HG02943 (cell line): ENCODE results near the gene MUC2.

Experiments used
- ATAC-seq: cut with Tn5 transposase; IDR thresholded peaks from one replicate; pipeline ENCODE4 v1.9.1; 2021; ENCODE audit warnings: mild to moderate bottlenecking, low read depth, moderate library complexity; ENCODE audit not compliant: unreplicated experiment

The MUC2 gene

DNA sequence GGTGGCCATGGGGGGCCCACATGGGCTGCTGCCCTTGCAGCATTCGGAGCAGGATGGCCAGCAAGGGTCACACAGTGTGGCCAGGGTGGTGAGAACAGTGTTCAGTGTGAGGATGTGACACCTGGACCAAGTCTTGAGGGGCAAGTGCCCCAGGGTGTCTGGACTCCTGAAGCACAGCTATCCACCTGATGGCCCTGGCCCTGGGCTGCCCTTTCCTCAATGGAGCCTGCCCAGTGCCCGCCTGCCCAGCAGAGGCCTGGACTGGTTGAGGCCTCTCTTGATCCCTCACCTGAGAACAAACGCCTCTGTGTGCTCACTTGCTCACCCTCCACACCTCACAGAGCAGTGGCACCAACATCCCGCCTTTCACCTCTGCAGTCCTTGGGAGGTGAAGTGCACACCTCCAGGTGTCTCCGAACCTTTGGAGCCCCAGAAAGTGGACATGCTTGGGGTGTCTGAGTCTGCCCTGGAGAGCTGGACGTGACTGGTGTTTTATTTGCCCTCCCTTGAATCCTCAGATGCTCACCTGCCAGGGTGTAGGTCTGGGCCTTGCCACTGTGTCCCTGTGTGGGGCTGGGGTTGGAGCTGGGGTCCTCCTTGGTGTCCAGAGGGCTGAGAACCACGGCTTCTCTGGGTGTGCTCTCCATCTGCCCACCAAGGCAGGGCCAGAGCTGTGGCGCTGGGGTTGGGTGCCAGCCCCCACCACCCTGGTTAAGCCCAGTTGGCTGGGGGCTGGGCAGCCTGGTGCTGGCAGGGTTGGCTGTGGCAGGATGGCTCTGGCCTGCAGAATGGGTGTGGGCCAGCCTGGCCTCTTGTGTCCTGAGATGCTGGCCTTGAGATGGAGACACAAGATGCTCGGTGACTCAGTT is 3.8 kb upstream of the MUC2 start:
- ATAC-seq: no peak

- no peak for ATAC-seq
These were observed 3.0 kb upstream of the MUC2 start for GRCh38 chr11:1071571-1072115.

- no peak for ATAC-seq
These were observed 2.4 kb upstream of the MUC2 start for GRCh38 chr11:1072116-1072820.

DNA sequence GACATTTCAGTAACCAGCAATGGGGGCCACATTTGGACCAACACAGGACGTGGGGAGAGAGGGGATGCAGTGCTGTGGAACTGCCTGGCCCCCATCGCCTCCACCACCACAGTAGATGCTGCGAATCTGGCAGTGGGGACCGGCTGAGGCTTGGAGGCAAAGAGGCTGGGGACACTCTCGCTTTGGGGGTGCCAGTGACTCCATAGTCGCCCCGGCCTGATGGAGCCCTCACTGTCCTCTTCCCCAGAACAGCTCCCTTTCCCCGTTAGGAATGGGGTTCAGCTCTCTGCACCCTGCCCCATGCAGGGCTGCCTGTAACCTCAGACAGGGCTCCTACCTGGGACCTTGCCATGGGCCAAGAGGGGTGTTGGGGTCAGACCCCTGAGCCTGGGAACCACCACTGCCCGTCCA is 1.8 kb upstream of the MUC2 start:
- no peak for ATAC-seq

DNA sequence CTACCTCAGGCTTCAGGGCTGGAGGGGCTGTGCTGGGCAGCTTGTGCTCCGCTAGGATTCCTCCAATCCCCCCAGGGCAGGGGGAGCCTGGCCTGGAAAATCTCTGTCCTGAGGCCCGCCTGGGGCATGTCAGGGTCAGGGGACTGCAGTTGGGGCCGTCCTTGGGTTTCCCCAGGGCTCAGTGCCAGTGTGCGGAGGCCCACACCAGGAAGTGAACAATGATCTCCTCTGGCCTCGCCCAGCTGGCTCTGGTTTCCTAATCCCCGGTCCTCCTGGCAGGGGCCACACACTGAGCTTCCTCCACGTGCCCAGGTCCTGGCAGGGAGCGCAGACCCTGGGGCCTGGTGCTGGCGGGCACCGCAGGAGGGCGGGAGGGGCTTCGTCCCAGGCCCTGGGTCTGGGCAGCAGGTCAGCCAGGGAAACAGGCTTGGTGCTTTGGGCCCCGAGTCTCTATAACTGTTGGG is 1.4 kb upstream of the MUC2 start:
- ATAC-seq: no peak

DNA sequence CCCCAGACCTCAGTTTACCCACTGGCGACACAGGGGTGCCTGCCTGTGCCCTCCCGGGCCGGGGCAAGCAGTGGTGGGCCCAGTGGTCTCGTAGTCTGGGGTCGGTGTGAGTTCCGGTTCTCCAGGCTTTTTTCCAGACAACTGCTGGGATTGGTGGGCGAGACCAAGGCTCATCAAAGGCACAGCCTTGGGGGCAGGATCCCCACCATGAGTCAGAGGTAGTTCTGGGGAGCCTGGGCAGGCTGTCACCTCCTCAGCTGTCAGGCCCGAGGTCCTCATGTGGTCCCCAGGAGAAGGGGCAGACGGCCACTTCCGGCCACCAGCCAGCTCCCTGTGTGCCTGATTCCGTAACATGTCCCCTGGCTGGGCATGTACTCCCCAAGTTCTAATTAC is 827 bp upstream of the MUC2 start:
- no peak for ATAC-seq

- no peak for ATAC-seq
These were observed 752 bp downstream of the MUC2 start for GRCh38 chr11:1075341-1075911.

DNA sequence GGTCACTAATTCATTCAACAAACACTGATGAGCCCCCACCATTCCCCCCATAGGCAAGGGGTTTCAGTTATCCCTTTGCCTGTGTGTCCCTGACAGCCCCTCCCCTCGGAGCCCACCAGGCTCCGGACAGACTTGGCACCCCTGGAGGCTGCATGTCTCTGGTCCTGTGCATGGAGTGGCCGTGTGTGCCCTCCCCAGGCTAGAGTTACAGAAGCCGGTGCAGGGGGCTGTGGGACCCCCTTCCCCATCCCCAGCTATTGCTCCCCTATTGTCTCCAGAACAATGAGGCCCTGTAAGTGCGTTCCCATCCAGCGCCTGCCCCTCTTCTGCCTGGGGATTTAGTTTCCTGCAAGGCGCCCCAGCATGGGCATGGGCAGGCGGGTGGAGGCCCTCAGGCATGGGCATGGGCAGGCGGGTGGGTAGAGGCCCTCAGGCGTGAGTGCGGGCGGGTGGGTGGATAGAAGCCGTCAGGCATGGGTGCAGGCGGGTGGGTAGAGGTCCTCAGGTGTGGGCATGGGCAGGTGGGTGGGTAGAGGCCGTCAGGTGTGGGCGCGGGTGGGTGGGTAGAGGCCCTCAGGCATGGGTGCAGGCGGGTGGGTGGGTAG is 1.5 kb downstream of the MUC2 start:
- ATAC-seq: no peak

DNA sequence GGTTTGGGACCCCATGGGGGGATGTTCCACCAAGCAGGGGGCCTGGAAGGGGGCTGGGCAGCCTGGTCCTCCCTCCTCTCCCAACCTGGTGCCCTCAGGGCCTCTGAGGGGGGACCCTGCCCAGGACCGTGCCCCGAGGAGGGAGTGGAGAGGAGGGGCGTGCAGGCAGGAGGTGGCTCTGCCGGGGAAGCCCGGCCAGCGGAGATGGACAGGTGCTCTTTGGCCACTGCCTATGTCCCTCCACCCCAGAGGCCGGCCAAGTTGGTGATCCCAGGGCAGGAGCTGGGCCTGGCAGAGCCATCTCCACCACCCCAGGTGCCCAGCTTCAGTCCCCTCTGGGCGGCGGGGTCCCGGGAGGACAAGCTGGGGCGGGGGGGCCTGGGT is 2.4 kb downstream of the MUC2 start:
- ATAC-seq: no peak

DNA sequence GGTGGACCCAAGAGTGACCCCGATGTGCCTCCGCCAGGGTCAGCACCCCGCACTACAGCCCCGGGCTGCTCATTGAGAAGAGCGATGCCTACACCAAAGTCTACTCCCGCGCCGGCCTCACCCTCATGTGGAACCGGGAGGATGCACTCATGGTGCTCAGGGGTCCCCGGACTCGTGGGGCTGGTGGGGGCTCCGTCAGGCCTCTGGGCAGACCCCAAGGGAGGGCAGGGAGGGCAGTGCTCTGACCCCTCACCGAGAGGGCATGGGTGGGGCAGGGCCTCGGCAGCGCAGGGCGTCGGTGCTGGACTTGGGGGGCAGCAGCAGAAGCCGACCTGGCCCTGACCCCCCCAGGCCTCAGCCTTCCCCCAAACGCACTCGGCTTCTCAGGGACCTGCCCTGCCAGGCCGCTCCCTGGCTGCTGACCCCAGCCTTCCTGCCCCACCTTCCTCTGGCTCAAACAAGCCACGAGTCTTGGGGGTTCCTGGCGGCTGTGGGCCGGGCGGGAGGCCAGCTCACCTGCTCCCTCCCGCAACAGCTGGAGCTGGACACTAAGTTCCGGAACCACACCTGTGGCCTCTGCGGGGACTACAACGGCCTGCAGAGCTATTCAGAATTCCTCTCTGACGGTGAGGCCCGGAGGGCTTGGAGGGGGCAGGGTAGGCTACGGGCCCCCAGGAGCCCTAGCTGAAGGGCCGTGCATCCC is 2.9 kb downstream of the MUC2 start:
- no peak for ATAC-seq

DNA sequence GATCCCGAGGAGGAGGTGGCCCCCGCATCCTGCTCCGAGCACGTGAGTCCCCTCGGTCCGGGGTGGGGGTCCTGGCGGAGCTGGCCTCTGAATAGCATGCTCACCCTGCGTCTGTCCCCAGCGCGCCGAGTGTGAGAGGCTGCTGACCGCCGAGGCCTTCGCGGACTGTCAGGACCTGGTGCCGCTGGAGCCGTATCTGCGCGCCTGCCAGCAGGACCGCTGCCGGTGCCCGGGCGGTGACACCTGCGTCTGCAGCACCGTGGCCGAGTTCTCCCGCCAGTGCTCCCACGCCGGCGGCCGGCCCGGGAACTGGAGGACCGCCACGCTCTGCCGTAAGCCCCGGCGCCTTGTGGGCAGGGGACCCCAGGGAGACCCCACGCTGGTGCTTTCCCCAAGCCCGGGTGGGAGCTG is 3.5 kb downstream of the MUC2 start:
- no peak for ATAC-seq

- ATAC-seq: no peak
These were observed 7.1 kb downstream of the MUC2 start for GRCh38 chr11:1081601-1082311.

DNA sequence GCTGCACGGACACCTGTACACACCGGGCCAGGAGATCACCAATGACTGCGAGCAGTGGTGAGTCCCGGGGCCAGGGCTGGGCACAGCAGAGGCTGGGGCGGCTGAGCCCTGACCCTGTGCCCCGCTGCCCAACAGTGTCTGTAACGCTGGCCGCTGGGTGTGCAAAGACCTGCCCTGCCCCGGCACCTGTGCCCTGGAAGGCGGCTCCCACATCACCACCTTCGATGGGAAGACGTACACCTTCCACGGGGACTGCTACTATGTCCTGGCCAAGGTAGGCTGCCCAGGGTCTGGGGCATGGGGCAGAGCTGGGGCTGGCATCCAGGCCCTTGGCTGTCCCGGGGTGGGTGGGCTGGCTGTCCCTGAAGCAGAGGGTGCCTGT is 7.7 kb downstream of the MUC2 start:
- ATAC-seq: no peak

DNA sequence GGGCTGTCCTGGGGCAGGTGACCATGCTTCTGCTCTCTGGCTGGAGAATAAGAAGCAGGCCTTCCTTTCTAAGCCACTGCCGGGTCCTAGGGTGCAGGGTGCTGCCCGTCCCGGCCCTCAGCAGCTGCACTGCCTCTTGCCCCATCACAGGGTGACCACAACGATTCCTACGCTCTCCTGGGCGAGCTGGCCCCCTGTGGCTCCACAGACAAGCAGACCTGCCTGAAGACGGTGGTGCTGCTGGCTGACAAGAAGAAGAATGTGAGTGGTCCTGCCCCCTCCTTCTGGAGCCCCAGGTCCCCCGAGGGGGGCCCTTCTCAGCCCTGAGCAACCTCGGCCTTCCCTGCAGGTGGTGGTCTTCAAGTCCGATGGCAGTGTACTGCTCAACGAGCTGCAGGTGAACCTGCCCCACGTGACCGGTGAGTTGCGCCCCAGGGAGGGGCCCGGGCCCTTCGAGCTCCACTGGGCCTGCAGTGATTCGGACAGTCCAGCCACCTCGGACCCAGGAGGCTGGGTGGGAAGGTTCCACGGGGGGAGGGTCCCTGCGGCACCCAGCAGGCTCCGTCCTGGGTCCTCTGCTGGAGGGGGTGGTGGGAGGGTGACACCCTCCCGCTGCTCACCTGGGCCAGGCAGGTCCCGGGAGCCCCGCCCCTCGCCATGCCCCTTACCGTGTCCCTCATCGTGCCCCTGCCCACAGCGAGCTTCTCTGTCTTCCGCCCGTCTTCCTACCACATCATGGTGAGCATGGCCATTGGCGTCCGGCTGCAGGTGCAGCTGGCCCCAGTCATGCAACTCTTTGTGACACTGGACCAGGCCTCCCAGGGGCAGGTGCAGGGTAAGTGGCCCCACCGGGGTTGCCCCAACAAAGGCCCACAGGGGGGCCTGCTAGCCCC is 8.3 kb downstream of the MUC2 start:
- no peak for ATAC-seq

DNA sequence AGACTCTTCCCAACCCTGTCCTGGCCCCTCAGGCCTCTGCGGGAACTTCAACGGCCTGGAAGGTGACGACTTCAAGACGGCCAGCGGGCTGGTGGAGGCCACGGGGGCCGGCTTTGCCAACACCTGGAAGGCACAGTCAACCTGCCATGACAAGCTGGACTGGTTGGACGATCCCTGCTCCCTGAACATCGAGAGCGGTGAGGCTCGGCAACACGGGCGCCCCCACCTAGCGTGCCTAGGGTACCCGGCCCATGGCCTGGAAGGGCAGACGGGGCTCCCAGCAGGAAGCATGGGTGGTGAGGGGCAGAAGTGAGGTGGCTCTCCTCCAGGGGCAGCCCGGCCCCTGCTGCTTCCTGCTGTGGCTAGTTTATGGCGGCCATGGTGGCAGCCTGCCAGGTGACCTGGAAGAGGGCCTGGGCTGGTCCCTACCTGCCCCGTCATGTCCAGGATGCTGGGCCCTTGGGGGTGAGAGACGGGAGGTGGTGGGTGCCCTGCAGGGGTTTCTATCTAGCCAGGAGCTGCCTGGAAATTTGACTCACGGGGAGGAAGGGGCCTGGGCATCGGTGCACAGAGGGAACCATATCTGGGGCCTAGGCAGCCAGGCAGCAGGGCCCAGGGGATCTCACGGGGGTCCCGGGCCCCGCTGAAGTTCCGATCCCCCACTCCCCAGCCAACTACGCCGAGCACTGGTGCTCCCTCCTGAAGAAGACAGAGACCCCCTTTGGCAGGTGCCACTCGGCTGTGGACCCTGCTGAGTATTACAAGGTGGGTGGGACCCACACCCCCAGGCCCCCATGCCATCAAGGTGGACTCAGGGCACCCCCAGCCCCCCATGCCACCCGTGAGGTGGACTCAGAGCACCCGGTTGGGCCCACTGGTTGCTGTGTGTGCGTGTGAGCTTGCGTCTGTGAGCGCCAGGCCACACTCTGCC is 9.2 kb downstream of the MUC2 start:
- ATAC-seq: no peak

DNA sequence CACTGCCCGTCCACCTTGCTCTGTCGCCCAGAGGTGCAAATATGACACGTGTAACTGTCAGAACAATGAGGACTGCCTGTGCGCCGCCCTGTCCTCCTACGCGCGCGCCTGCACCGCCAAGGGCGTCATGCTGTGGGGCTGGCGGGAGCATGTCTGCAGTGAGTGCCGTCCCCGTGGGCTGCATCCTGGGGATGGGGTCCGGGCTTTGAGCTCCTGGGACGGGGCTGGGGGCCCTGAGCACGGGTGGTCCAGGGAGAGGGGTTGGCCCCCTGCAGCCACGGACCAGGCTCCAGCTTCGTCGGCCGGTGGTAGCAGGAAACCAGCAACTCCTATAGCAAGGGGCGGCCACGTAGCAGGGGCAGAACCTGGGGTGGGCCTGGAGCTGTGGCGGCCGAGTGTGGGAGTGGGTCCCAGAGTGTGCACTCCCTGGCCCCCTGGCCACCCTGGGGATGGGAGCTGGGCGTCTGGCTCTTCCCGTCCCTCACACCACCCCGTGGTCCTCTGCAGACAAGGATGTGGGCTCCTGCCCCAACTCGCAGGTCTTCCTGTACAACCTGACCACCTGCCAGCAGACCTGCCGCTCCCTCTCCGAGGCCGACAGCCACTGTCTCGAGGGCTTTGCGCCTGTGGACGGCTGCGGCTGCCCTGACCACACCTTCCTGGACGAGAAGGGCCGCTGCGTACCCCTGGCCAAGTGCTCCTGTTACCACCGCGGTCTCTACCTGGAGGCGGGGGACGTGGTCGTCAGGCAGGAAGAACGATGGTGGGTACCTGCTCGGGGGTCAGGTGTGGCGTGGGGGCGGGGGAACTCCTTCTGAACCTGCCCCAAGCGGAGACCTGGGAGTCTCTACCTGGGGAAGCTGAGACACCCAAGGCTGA is 10.1 kb downstream of the MUC2 start:
- ATAC-seq: no peak
